ENCODE measurements around the gene FN3K.

The FN3K gene

GRCh38 chr17:82787081-82787848, 51.9 kb downstream of the FN3K start:
- H3K4me1 ChIP-seq (ENCODE audit: control insufficient read depth, insufficient read depth, low read length), result no peaks in the 10 kb centered on the region
- no peak overlapping the region for H3K9ac ChIP-seq (ENCODE audit: low read length)
- H3K4me3 ChIP-seq (ENCODE audit: low read length), result no peak overlapping the region
- H3K9me3 ChIP-seq (ENCODE audit: control insufficient read depth, low read length), result no peaks in the 10 kb centered on the region
- H3K27me3 ChIP-seq (ENCODE audit: control insufficient read depth, insufficient read depth, low read length), result no peaks in the 10 kb centered on the region
- no peaks in the 10 kb centered on the region for H3K36me3 ChIP-seq (ENCODE audit: control insufficient read depth, insufficient read depth, low read length)

GRCh38 chr17:82788206-82789001, 53.0 kb downstream of the FN3K start:
- no peak overlapping the region for H3K4me3 ChIP-seq (ENCODE audit: low read length)
- no peaks in the 10 kb centered on the region for H3K9me3 ChIP-seq (ENCODE audit: control insufficient read depth, low read length)
- no peaks in the 10 kb centered on the region for H3K36me3 ChIP-seq (ENCODE audit: control insufficient read depth, insufficient read depth, low read length)
- no peaks in the 10 kb centered on the region for H3K27me3 ChIP-seq (ENCODE audit: control insufficient read depth, insufficient read depth, low read length)
- no peaks in the 10 kb centered on the region for H3K4me1 ChIP-seq (ENCODE audit: control insufficient read depth, insufficient read depth, low read length)
- H3K9ac ChIP-seq (ENCODE audit: low read length), result no peak overlapping the region

- H3K4me1 ChIP-seq (ENCODE audit: control insufficient read depth, insufficient read depth, low read length), result no peaks in the 10 kb centered on the region
- H3K36me3 ChIP-seq (ENCODE audit: control insufficient read depth, insufficient read depth, low read length), result no peaks in the 10 kb centered on the region
- H3K4me3 ChIP-seq (ENCODE audit: low read length), result no peak overlapping the region
- H3K9me3 ChIP-seq (ENCODE audit: control insufficient read depth, low read length), result no peaks in the 10 kb centered on the region
- no peaks in the 10 kb centered on the region for H3K27me3 ChIP-seq (ENCODE audit: control insufficient read depth, insufficient read depth, low read length)
- no peak overlapping the region for H3K9ac ChIP-seq (ENCODE audit: low read length)
Observed at GRCh38 chr17:82789051-82789592, 53.7 kb downstream of the FN3K start.

- H3K4me3 ChIP-seq (ENCODE audit: low read length), result no peak overlapping the region
- no peaks in the 10 kb centered on the region for H3K4me1 ChIP-seq (ENCODE audit: control insufficient read depth, insufficient read depth, low read length)
- no peak overlapping the region for H3K9ac ChIP-seq (ENCODE audit: low read length)
- no peaks in the 10 kb centered on the region for H3K36me3 ChIP-seq (ENCODE audit: control insufficient read depth, insufficient read depth, low read length)
- H3K27me3 ChIP-seq (ENCODE audit: control insufficient read depth, insufficient read depth, low read length), result no peaks in the 10 kb centered on the region
- no peaks in the 10 kb centered on the region for H3K9me3 ChIP-seq (ENCODE audit: control insufficient read depth, low read length)
Observed at GRCh38 chr17:82789806-82790205, 54.4 kb downstream of the FN3K start.

GRCh38 chr17:82790391-82790790, 55.0 kb downstream of the FN3K start:
- Histone ChIP-seq H3K27me3 (ENCODE audit: control insufficient read depth, insufficient read depth, low read length) (no peaks in the 10 kb centered on the region), H3K4me3 (ENCODE audit: low read length) (no peak overlapping the region), H3K4me1 (ENCODE audit: control insufficient read depth, insufficient read depth, low read length) (peaks cover under 1% of the 10 kb centered on the region), H3K9ac (ENCODE audit: low read length) (no peak overlapping the region), H3K9me3 (ENCODE audit: control insufficient read depth, low read length) (no peaks in the 10 kb centered on the region), H3K36me3 (ENCODE audit: control insufficient read depth, insufficient read depth, low read length) (no peaks in the 10 kb centered on the region)

DNA sequence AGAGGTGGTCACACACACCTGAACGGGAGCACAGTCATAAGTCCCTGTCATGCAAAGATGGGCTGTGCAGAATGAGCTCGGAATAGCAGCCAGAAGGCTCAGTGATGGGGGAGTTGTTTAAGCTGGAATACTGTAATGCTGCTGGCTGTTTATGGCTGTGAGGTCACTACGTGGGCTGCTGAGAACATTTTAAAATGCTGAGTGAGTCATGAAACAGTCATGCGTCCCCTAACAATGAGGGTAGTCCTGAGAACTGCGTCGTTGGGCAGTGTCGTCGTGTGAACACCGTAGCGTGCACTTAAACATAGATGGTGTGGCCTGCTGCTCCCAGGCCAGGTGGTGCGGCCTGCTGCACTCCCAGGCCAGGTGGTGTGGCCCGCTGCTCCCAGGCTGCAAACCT, 56.1 kb downstream of the FN3K start:
- H3K4me1 ChIP-seq (ENCODE audit: control insufficient read depth, insufficient read depth, low read length), result peaks cover 3% of the 10 kb centered on the region
- H3K27me3 ChIP-seq (ENCODE audit: control insufficient read depth, insufficient read depth, low read length), result no peaks in the 10 kb centered on the region
- H3K36me3 ChIP-seq (ENCODE audit: control insufficient read depth, insufficient read depth, low read length), result no peaks in the 10 kb centered on the region
- H3K9me3 ChIP-seq (ENCODE audit: control insufficient read depth, low read length), result no peaks in the 10 kb centered on the region
- no peak overlapping the region for H3K4me3 ChIP-seq (ENCODE audit: low read length)
- H3K9ac ChIP-seq (ENCODE audit: low read length), result no peak overlapping the region

GRCh38 chr17:82793974-82794630, 58.7 kb downstream of the FN3K start:
- H3K36me3 ChIP-seq (ENCODE audit: control insufficient read depth, insufficient read depth, low read length), result no peaks in the 10 kb centered on the region
- no peak overlapping the region for H3K4me3 ChIP-seq (ENCODE audit: low read length)
- H3K4me1 ChIP-seq (ENCODE audit: control insufficient read depth, insufficient read depth, low read length), result peaks cover 3% of the 10 kb centered on the region
- H3K9ac ChIP-seq (ENCODE audit: low read length), result no peak overlapping the region
- no peaks in the 10 kb centered on the region for H3K9me3 ChIP-seq (ENCODE audit: control insufficient read depth, low read length)
- H3K27me3 ChIP-seq (ENCODE audit: control insufficient read depth, insufficient read depth, low read length), result no peaks in the 10 kb centered on the region

GRCh38 chr17:82794781-82795482, 59.5 kb downstream of the FN3K start:
- Histone ChIP-seq H3K4me1 (ENCODE audit: control insufficient read depth, insufficient read depth, low read length) (peaks cover 3% of the 10 kb centered on the region), H3K9ac (ENCODE audit: low read length) (no peak overlapping the region), H3K27me3 (ENCODE audit: control insufficient read depth, insufficient read depth, low read length) (no peaks in the 10 kb centered on the region), H3K4me3 (ENCODE audit: low read length) (no peak overlapping the region), H3K36me3 (ENCODE audit: control insufficient read depth, insufficient read depth, low read length) (peaks cover 2% of the 10 kb centered on the region), H3K9me3 (ENCODE audit: control insufficient read depth, low read length) (no peaks in the 10 kb centered on the region)

DNA sequence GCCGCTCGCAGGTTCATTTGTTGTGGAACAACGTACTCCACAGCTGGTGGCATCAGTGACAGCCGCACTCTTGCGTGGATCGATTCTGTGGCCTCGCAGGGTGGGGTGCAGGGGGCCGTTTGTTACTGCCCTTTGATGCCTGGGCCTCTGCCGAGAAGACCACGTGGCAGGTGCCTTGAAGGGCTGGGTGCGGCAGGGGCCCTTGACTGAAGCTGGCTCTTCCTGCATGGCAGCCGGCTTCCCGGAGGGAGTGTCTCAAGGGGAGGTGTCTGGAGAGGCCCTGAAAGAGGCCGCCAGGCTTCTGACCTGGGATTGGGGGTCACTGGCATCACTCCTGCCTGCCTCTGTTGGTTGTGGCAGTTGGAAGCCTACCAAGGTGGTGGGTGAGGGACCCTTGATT, 60.2 kb downstream of the FN3K start:
- Histone ChIP-seq H3K36me3 (ENCODE audit: control insufficient read depth, insufficient read depth, low read length) (peaks cover 9% of the 10 kb centered on the region), H3K27me3 (ENCODE audit: control insufficient read depth, insufficient read depth, low read length) (no peaks in the 10 kb centered on the region), H3K9ac (ENCODE audit: low read length) (no peak overlapping the region), H3K9me3 (ENCODE audit: control insufficient read depth, low read length) (no peaks in the 10 kb centered on the region), H3K4me1 (ENCODE audit: control insufficient read depth, insufficient read depth, low read length) (peaks cover 3% of the 10 kb centered on the region), H3K4me3 (ENCODE audit: low read length) (no peak overlapping the region)

DNA sequence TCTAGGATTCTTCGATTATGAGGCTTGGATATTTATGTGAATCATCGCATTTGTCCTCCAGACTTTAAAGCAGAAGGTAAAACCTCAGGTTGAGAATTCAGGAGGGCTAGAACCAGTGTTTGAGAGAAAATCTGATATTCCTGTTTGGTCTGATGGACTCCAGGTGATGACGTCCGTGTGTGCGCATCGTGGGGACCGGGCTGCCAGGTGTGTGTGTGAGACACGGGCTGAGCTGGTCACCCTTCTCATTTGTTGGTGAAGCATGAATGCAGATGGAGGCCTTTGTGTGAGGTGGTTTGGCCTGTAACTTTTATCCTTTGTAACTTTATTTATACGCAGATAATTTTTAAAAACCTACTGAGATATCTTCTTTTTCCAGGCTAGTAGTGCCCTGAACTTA, 61.6 kb downstream of the FN3K start:
- peaks cover 9% of the 10 kb centered on the region for H3K36me3 ChIP-seq (ENCODE audit: control insufficient read depth, insufficient read depth, low read length)

DNA sequence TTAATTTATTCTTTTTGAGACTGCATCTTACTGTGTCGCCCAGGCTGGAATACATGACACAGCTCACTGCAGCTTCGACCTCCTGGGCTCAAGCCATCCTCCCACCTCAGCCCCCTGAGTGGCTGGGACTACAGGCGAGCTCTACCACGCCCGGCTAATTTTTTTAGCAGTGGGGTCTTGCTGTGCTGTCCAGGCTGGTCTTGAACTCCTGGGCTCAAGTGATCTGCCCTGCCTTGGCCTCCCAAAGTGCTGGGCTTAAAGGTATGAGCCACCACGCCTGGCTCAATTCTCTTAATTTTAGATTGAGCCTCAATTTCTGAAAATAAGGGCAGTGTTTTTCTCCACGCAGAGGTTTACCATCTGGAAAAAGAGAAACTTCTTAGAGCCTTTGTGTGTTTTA, 63.3 kb downstream of the FN3K start:
- no peaks in the 10 kb centered on the region for H3K27me3 ChIP-seq (ENCODE audit: control insufficient read depth, insufficient read depth, low read length)
- H3K4me3 ChIP-seq (ENCODE audit: low read length), result no peak overlapping the region
- peaks cover 3% of the 10 kb centered on the region for H3K4me1 ChIP-seq (ENCODE audit: control insufficient read depth, insufficient read depth, low read length)
- no peak overlapping the region for H3K9ac ChIP-seq (ENCODE audit: low read length)
- no peaks in the 10 kb centered on the region for H3K9me3 ChIP-seq (ENCODE audit: control insufficient read depth, low read length)
- H3K36me3 ChIP-seq (ENCODE audit: control insufficient read depth, insufficient read depth, low read length), result peaks cover 9% of the 10 kb centered on the region

More for the DNA sequence above, 61.6 kb downstream of the FN3K start:
- Histone ChIP-seq H3K9ac (ENCODE audit: low read length) (no peak overlapping the region), H3K27me3 (ENCODE audit: control insufficient read depth, insufficient read depth, low read length) (no peaks in the 10 kb centered on the region), H3K4me3 (ENCODE audit: low read length) (no peak overlapping the region), H3K9me3 (ENCODE audit: control insufficient read depth, low read length) (no peaks in the 10 kb centered on the region), H3K4me1 (ENCODE audit: control insufficient read depth, insufficient read depth, low read length) (peaks cover 3% of the 10 kb centered on the region)

All from mucosa of stomach (tissue), 1 donor.